Activated T-helper 17 cell treated with anti-CD3 and anti-CD28 coated beads, Interleukin-2, amount 50 U/mL, for 72 hours (primary cell): ENCODE data around the gene PRPF31. TPM values are rescaled to one million over a fixed set of nuclear protein-coding genes. Genes with fewer than 3 reads are reported as not detected.

Experiments
- ATAC-seq: fragments of 150-1000 bp; cut with Tn5 transposase; replicated peaks from 2 replicates; pipeline ENCODE4 v1.10.0; 2021; ENCODE audit warnings: mild to moderate bottlenecking, moderate library complexity
- H3K27ac Mint-ChIP-seq: one replicate; pipeline ENCODE4 v1.8.0; 2022; ENCODE audit warnings: mixed read lengths
- H3K27me3 Mint-ChIP-seq: one replicate; pipeline ENCODE4 v1.8.0; 2022; ENCODE audit warnings: mixed read lengths
- H3K36me3 Mint-ChIP-seq: one replicate; pipeline ENCODE4 v1.8.0; 2022; ENCODE audit warnings: low read depth, mild to moderate bottlenecking, mixed read lengths
- H3K4me1 Mint-ChIP-seq: one replicate; pipeline ENCODE4 v1.8.0; 2022; ENCODE audit warnings: mixed read lengths
- H3K4me3 Mint-ChIP-seq: one replicate; pipeline ENCODE4 v1.8.0; 2022; ENCODE audit warnings: mild to moderate bottlenecking, mixed read lengths
- H3K9me3 Mint-ChIP-seq: one replicate; pipeline ENCODE4 v1.8.0; 2022; ENCODE audit warnings: mixed read lengths
- total RNA-seq, 2 donors: library from RNA; stranded (reverse); gene quantifications; one replicate each; pipeline ENCODE4 v1.2.3, GENCODE V29; 2022

PRPF31 gene
- total RNA-seq, 2 donors from 2014 or later, result 56.4 to 99.2 TPM

- ATAC-seq, result no peak
- Mint-ChIP-seq H3K4me3 (no peak overlapping the region), H3K27me3 (no peaks in the 10 kb centered on the region)
These were observed 12.3 kb downstream of the PRPF31 start for GRCh38 chr19:54127688-54128440.

GRCh38 chr19:54128441-54128725 lies 12.8 kb downstream of the PRPF31 start:
- H3K27me3 Mint-ChIP-seq, result no peaks in the 10 kb centered on the region
- ATAC-seq, result no peak
- H3K9me3 Mint-ChIP-seq, result no peaks in the 10 kb centered on the region
- no peak overlapping the region for H3K4me3 Mint-ChIP-seq
- no peak overlapping the region for H3K27ac Mint-ChIP-seq
- no peaks in the 10 kb centered on the region for H3K4me1 Mint-ChIP-seq
- peaks cover 79% of the 10 kb centered on the region for H3K36me3 Mint-ChIP-seq

More at GRCh38 chr19:54127688-54128440, 12.3 kb downstream of the PRPF31 start:
- H3K9me3 Mint-ChIP-seq, result no peaks in the 10 kb centered on the region
- H3K27ac Mint-ChIP-seq, result no peak overlapping the region
- H3K4me1 Mint-ChIP-seq, result no peaks in the 10 kb centered on the region
- H3K36me3 Mint-ChIP-seq, result peaks cover 84% of the 10 kb centered on the region

- Mint-ChIP-seq H3K9me3 (no peaks in the 10 kb centered on the region), H3K4me1 (no peaks in the 10 kb centered on the region), H3K27me3 (no peaks in the 10 kb centered on the region), H3K36me3 (peaks cover 73% of the 10 kb centered on the region), H3K4me3 (no peak overlapping the region), H3K27ac (no peak overlapping the region)
- no peak for ATAC-seq
These were observed 13.5 kb downstream of the PRPF31 start for GRCh38 chr19:54128796-54129616.

GRCh38 chr19:54129617-54129996 lies 14.1 kb downstream of the PRPF31 start:
- H3K27ac Mint-ChIP-seq, result no peak overlapping the region
- peaks cover 67% of the 10 kb centered on the region for H3K36me3 Mint-ChIP-seq
- H3K9me3 Mint-ChIP-seq, result no peaks in the 10 kb centered on the region
- no peak for ATAC-seq
- H3K4me3 Mint-ChIP-seq, result no peak overlapping the region
- H3K27me3 Mint-ChIP-seq, result no peaks in the 10 kb centered on the region
- no peaks in the 10 kb centered on the region for H3K4me1 Mint-ChIP-seq

GRCh38 chr19:54133312-54133956 lies 17.9 kb downstream of the PRPF31 start:
- Mint-ChIP-seq H3K27me3 (no peaks in the 10 kb centered on the region), H3K9me3 (no peaks in the 10 kb centered on the region), H3K4me3 (no peak overlapping the region), H3K27ac (no peak overlapping the region), H3K36me3 (peaks cover 40% of the 10 kb centered on the region), H3K4me1 (peaks cover 5% of the 10 kb centered on the region)
- no peak for ATAC-seq

GRCh38 chr19:54133957-54134590 lies 18.5 kb downstream of the PRPF31 start:
- no peak for ATAC-seq
- no peaks in the 10 kb centered on the region for H3K27me3 Mint-ChIP-seq
- H3K4me1 Mint-ChIP-seq, result peaks cover 7% of the 10 kb centered on the region
- H3K4me3 Mint-ChIP-seq, result no peak overlapping the region
- H3K36me3 Mint-ChIP-seq, result peaks cover 40% of the 10 kb centered on the region
- H3K9me3 Mint-ChIP-seq, result no peaks in the 10 kb centered on the region
- no peak overlapping the region for H3K27ac Mint-ChIP-seq

GRCh38 chr19:54136086-54136863 lies 20.7 kb downstream of the PRPF31 start:
- peak overlapping the region; percentile 70 for H3K27ac Mint-ChIP-seq
- no peaks in the 10 kb centered on the region for H3K9me3 Mint-ChIP-seq
- no peak for ATAC-seq
- H3K4me3 Mint-ChIP-seq, result peak overlapping the region; percentile 87
- H3K27me3 Mint-ChIP-seq, result no peaks in the 10 kb centered on the region
- H3K36me3 Mint-ChIP-seq, result peaks cover 38% of the 10 kb centered on the region
- H3K4me1 Mint-ChIP-seq, result peaks cover 15% of the 10 kb centered on the region

GRCh38 chr19:54136864-54137698 lies 21.5 kb downstream of the PRPF31 start:
- Mint-ChIP-seq H3K4me1 (peaks cover 20% of the 10 kb centered on the region), H3K36me3 (peaks cover 39% of the 10 kb centered on the region), H3K9me3 (no peaks in the 10 kb centered on the region), H3K27ac (peak overlapping the region; percentile 70), H3K27me3 (no peaks in the 10 kb centered on the region), H3K4me3 (peak overlapping the region; percentile 87)
- ATAC-seq, result peak; percentile 88

- peaks cover 47% of the 10 kb centered on the region for H3K36me3 Mint-ChIP-seq
- H3K4me1 Mint-ChIP-seq, result peaks cover 21% of the 10 kb centered on the region
- H3K4me3 Mint-ChIP-seq, result peak within 1 kb of the TSS; percentile 91
These were observed 22.3 kb downstream of the PRPF31 start, which contains the start of gene CNOT3 for GRCh38 chr19:54137699-54138488. CNOT3 (plus strand) TSS chr19:54137762; CDS start chr19:54142979, 5,217 bp downstream.

GRCh38 chr19:54138489-54139256 lies 23.1 kb downstream of the PRPF31 start:
- no peak for ATAC-seq
- peak overlapping the region; percentile 91 for H3K4me3 Mint-ChIP-seq
- peaks cover 21% of the 10 kb centered on the region for H3K4me1 Mint-ChIP-seq
- no peaks in the 10 kb centered on the region for H3K27me3 Mint-ChIP-seq
- peak overlapping the region; percentile 95 for H3K27ac Mint-ChIP-seq
- no peaks in the 10 kb centered on the region for H3K9me3 Mint-ChIP-seq
- peaks cover 55% of the 10 kb centered on the region for H3K36me3 Mint-ChIP-seq

More at GRCh38 chr19:54137699-54138488, 22.3 kb downstream of the PRPF31 start, which contains the start of gene CNOT3:
- no peak for ATAC-seq
- Mint-ChIP-seq H3K9me3 (no peaks in the 10 kb centered on the region), H3K27ac (peak within 1 kb of the TSS; percentile 95), H3K27me3 (no peaks in the 10 kb centered on the region)

- peaks cover 81% of the 10 kb centered on the region for H3K36me3 Mint-ChIP-seq
- ATAC-seq, result no peak
- no peaks in the 10 kb centered on the region for H3K27me3 Mint-ChIP-seq
- H3K4me3 Mint-ChIP-seq, result no peak overlapping the region
- no peak overlapping the region for H3K27ac Mint-ChIP-seq
- H3K9me3 Mint-ChIP-seq, result no peaks in the 10 kb centered on the region
- H3K4me1 Mint-ChIP-seq, result peaks cover 21% of the 10 kb centered on the region
These were observed 25.8 kb downstream of the PRPF31 start for GRCh38 chr19:54141356-54141755.
